K562 (cell line): Measurements from ENCODE around the gene CARF. TPM values are rescaled to one million over a fixed set of nuclear protein-coding genes. Genes with fewer than 3 reads are reported as not detected.

Experiments
- ARID1B ChIP-seq: fragments of 450-650 bp; IDR thresholded peaks from 2 replicates; pipeline ENCODE4 v1.6.1; 2016; ENCODE audit warnings: antibody characterized with exemption, mild to moderate bottlenecking, inconsistent platforms
- ARNT ChIP-seq, 2 experiments: fragments of 450-650 bp; IDR thresholded peaks; 2 replicates each; pipeline ENCODE4 v1.6.1; 2016; ENCODE audit warnings: mild to moderate bottlenecking in 1 of 2
- ATF3 ChIP-seq, 2 experiments: fragments of 450-650 bp in 1 of 2; sonication (generic) in 1 of 2; formaldehyde crosslinking in 1 of 2; IDR thresholded peaks in 1 of 2; conservative IDR thresholded peaks in 1 of 2; 2 replicates each; pipeline versions ENCODE4 v1.6.1 to v1.8.1; 2016 to 2023; ENCODE audit warnings: mild to moderate bottlenecking in 2 of 2, moderate library complexity in 2 of 2, inconsistent platforms in 1 of 2, missing genetic modification reagents in 1 of 2
- EP400 ChIP-seq: fragments of 450-650 bp; IDR thresholded peaks from 2 replicates; pipeline ENCODE4 v1.6.1; 2017; ENCODE audit warnings: antibody characterized with exemption, mild to moderate bottlenecking, moderate library complexity
- ERF ChIP-seq: fragments of 450-650 bp; formaldehyde crosslinking; IDR thresholded peaks from 2 replicates; pipeline ENCODE4 v1.4.0; 2020; ENCODE audit warnings: mild to moderate bottlenecking, mixed read lengths
- JUND ChIP-seq, 2 experiments: IDR thresholded peaks; 2 replicates in 1 of 2; 3 replicates in 1 of 2; pipeline ENCODE4 v1.6.1; 2011; ENCODE audit warnings: borderline replicate concordance in 2 of 2, low read depth in 2 of 2, low read length in 2 of 2, improper control_type of control experiment in 1 of 2, missing biosample characterization in 1 of 2, missing genetic modification characterization in 1 of 2, missing genetic modification reagents in 1 of 2
- LCOR ChIP-seq: sonication (generic); formaldehyde crosslinking; IDR thresholded peaks from 2 replicates; pipeline ENCODE4 v1.8.0; 2022; ENCODE audit warnings: mild to moderate bottlenecking, missing genetic modification reagents
- MCM2 ChIP-seq: fragments of 450-650 bp; IDR thresholded peaks from 2 replicates; pipeline ENCODE4 v1.6.1; 2017; ENCODE audit warnings: low read depth, mild to moderate bottlenecking
- MNT ChIP-seq, 2 experiments: fragments of 450-650 bp; conservative IDR thresholded peaks; 2 replicates each; pipeline ENCODE4 v1.6.1; 2017; ENCODE audit warnings: mild to moderate bottlenecking in 2 of 2, moderate library complexity in 2 of 2
- NR2C1 ChIP-seq, 2 experiments: fragments of 450-650 bp; IDR thresholded peaks; 2 replicates each; pipeline ENCODE4 v1.6.1; 2017; ENCODE audit warnings: mild to moderate bottlenecking in 2 of 2, antibody characterized with exemption in 1 of 2, inconsistent platforms in 1 of 2, missing compliant biosample characterization in 1 of 2, missing genetic modification characterization in 1 of 2
- POLR2G ChIP-seq: fragments of 200-400 bp; formaldehyde crosslinking; IDR thresholded peaks from 2 replicates; pipeline ENCODE4 v1.6.1; 2017; ENCODE audit warnings: low read depth, mild to moderate bottlenecking, antibody characterized with exemption, low read length, moderate library complexity
- SREBF2 ChIP-seq: sonication (generic); formaldehyde crosslinking; IDR thresholded peaks from 2 replicates; pipeline ENCODE4 v1.4.0; 2020; ENCODE audit warnings: mild to moderate bottlenecking, missing genetic modification reagents
- TRIM24 ChIP-seq, 2 experiments: fragments of 450-650 bp; IDR thresholded peaks; 2 replicates each; pipeline ENCODE4 v1.6.1; 2016
- ZNF212 ChIP-seq: fragments of 450-650 bp; formaldehyde crosslinking; IDR thresholded peaks from 2 replicates; pipeline ENCODE4 v1.4.0; 2020; ENCODE audit warnings: mild to moderate bottlenecking
- ZNF224 ChIP-seq: sonication (generic); formaldehyde crosslinking; IDR thresholded peaks from 2 replicates; pipeline ENCODE4 v1.8.0; 2022; ENCODE audit warnings: mild to moderate bottlenecking, missing genetic modification reagents
- ZNF280B ChIP-seq: fragments of 250-450 bp; sonication (Bioruptor Pico); IDR thresholded peaks from 2 replicates; pipeline ENCODE4 v1.5.1; 2021; ENCODE audit warnings: mild to moderate bottlenecking
- ZNF324 ChIP-seq: fragments of 250-450 bp; sonication (Bioruptor Pico); IDR thresholded peaks from 2 replicates; pipeline ENCODE4 v1.4.0; 2020; ENCODE audit warnings: mild to moderate bottlenecking
- ZNF384 ChIP-seq: IDR thresholded peaks from 2 replicates; pipeline ENCODE4 v1.6.1; 2012; ENCODE audit warnings: low read depth, low read length, improper control_type of control experiment
- ZNF695 ChIP-seq: fragments of 450-650 bp; formaldehyde crosslinking; IDR thresholded peaks from 2 replicates; pipeline ENCODE4 v1.4.0; 2020; ENCODE audit warnings: mild to moderate bottlenecking, moderate library complexity
- ZNF696 ChIP-seq: fragments of 250-450 bp; sonication (Bioruptor Pico); conservative IDR thresholded peaks from 2 replicates; pipeline ENCODE4 v1.4.0; 2020; ENCODE audit warnings: mild to moderate bottlenecking, moderate library complexity
- polyA plus RNA-seq, 8 experiments: library from polyadenylated mRNA; depleted of rRNA in 4 of 8; stranded (reverse) in 5 of 8; unstranded in 3 of 8; fragments of >200 nt; fragmentation: Nextera tagmentation in 2 of 8; fragmentation: Illumina TruSeq in 1 of 8; extraction: Ambion mirVana in 2 of 8; extraction: Trizol in 1 of 8; gene quantifications; 2 replicates each; pipeline versions ENCODE4 v1.2.1 to v1.2.3, GENCODE V29; 2011 to 2014; ENCODE audit warnings: inconsistent platforms in 1 of 8, missing spikeins in 1 of 8
- total RNA-seq, 7 experiments: library from RNA; depleted of rRNA in 6 of 7; stranded (reverse); fragments of >200 nt in 6 of 7; fragmentation: Illumina TruSeq in 2 of 7; extraction: Trizol in 2 of 7; gene quantifications; 2 replicates each; pipeline versions ENCODE4 v1.2.1 to v1.2.3, GENCODE V29; 2011 to 2021; ENCODE audit warnings: low replicate concordance in 1 of 7
- TF ChIP-seq, protein P1 (sequence below): fragments of 450-650 bp; formaldehyde crosslinking; IDR thresholded peaks from 2 replicates; pipeline ENCODE4 v1.4.0; 2020; ENCODE audit warnings: mild to moderate bottlenecking, moderate library complexity

CARF gene
- total and polyA plus RNA-seq, 9 of the 15 experiments (the other 6 are each of a cell fraction or from before 2014, with no cell fraction given), result 0.31 to 4.2 (median 1.2) TPM

DNA sequence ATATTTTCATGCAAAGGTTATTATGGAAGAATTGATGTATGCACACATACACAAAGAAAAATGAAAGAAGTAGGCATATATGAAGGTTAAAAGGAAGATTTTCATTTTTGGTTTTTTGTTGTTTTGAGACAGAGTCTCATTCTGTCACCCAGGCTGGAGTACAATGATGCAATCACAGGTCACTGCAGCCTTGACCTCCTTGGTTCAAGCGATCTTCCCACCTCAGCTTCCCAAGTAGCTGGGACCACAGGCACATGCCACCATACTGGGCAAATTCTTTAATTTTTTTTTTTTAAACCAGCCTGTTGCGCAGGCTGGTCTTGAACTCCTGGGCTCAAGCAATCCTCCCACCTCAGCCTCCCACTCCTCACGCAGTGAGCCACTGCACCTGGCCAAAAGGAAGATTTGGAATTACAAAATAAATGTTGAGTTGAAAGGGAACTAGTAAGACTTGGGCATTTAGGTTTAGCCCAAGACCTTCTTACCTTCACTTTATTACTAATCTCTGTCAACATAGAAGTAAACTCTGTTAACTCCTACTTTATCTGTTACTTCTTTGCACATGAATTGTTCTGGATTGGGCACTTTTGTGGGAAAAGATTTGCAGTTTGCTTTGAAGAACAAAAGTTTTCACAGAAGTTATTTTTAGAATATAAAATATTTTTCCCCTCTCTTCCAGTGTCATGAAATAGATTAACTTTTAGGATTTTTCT lies 70.9 kb downstream of the CARF start (continued):
- TF ChIP-seq NR2C1 (IDR thresholded peaks at IDR 0.05) (no peak), NR2C1 (tag; IDR thresholded peaks at IDR 0.05) (peak; percentile 57), EP400 (0 out of 2 replicates have a peak, but pooled peaks have one; percentile 17), LCOR (CRISPR knock-in tag) (no peak), ZNF280B (CRISPR knock-in tag) (no peak), JUND (IDR thresholded peaks at IDR 0.05; ENCODE audit: borderline replicate concordance, low read depth, low read length) (peak; percentile 50; the same call in 1 of the 2 replicates), JUND (tag; IDR thresholded peaks at IDR 0.05; ENCODE audit: borderline replicate concordance, low read depth, low read length) (no peak; the same call in 2 of the 3 replicates), MNT (conservative IDR thresholded peaks at IDR 0.05) (no peak), ZNF324 (CRISPR knock-in tag) (no peak), ZNF384 (no peak), ZNF224 (no peak), MCM2 (no peak), ARID1B (0 out of 2 replicates have a peak, but pooled peaks have one; percentile 10), ATF3 (IDR thresholded peaks at IDR 0.05) (peak; percentile 92), ATF3 (CRISPR knock-in tag; conservative IDR thresholded peaks at IDR 0.05) (no peak), ZNF695 (CRISPR knock-in tag) (no peak), ERF (CRISPR knock-in tag) (no peak), TRIM24 (IDR thresholded peaks at IDR 0.05) (peak; percentile 57 to 63; a peak in 2 of 4 replicates), ZNF696 (CRISPR knock-in tag) (no peak), ZNF212 (no peak), ARNT (IDR thresholded peaks at IDR 0.05) (no peak), SREBF2 (CRISPR knock-in tag) (no peak), POLR2G (no peak)
- TF ChIP-seq, protein P1, sequence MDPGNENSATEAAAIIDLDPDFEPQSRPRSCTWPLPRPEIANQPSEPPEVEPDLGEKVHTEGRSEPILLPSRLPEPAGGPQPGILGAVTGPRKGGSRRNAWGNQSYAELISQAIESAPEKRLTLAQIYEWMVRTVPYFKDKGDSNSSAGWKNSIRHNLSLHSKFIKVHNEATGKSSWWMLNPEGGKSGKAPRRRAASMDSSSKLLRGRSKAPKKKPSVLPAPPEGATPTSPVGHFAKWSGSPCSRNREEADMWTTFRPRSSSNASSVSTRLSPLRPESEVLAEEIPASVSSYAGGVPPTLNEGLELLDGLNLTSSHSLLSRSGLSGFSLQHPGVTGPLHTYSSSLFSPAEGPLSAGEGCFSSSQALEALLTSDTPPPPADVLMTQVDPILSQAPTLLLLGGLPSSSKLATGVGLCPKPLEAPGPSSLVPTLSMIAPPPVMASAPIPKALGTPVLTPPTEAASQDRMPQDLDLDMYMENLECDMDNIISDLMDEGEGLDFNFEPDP (CRISPR knock-in tag), result no peak
